ENCODE results near the gene CDH15. TPM values are rescaled to one million over a fixed set of nuclear protein-coding genes. Genes with fewer than 3 reads are reported as not detected.

CDH15 gene
- total and polyA plus RNA-seq, 2 donors from 2014 or later, result 0.22 to 0.31 TPM

DNA sequence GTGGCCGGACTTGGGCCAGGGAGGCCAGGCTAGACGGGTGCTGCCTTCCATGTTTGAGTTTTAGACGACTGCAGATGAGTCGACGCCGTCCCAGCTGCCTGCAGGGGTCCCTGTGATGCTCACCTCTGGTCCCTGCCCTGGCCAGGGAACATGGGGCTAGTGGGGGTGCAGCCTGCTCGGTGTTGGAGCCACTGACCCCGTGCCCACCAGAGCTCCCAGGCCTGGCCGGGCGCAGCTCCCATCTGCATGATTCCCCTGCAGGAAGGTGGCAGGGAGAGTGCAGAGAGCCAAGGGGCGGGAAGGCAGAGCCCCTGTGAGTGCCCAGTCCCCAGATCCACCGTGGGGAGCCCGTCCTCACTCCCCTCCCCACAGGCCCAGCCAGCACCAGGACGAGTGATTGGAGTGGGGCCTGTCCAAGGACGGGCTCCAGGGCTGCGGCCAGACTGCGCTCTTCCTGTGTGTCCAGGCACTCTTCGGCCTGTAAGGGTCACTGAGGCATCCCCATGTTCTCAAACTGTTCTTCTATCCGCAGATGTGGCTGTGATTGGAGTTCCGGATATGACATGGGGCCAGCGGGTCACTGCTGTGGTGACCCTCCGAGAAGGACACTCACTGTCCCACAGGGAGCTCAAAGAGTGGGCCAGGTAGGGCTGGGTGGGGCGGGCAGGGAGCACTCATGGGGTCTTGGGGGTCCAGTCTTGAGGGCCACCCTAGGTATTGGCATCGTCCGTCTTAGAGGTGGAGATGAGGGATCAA is 26.0 kb upstream of the CDH15 start:
- Histone ChIP-seq H3K4me3 (ENCODE audit: low read length in 3 of 3) (no peak overlapping the region), H3K36me3 (ENCODE audit: control insufficient read depth in 2 of 3, insufficient read depth in 3 of 3, low read length in 3 of 3) (peaks cover 0 to 16% (median 7%) of the 10 kb centered on the region in 3 donors), H3K27ac (ENCODE audit: low read depth in 2 of 2, low read length in 2 of 2) (no peak overlapping the region), H3K27me3 (ENCODE audit: control insufficient read depth, insufficient read depth, low read length) (no peaks in the 10 kb centered on the region), H3K9ac (ENCODE audit: low read length in 3 of 3) (no peak overlapping the region), H3K4me1 (ENCODE audit: control insufficient read depth in 2 of 3, insufficient read depth in 2 of 3, low read depth in 1 of 3, low read length in 3 of 3) (no peaks in the 10 kb centered on the region), H3K9me3 (ENCODE audit: control insufficient read depth in 2 of 3, insufficient read depth in 1 of 3, low read length in 3 of 3) (peaks cover 0 to 10% (median 0%) of the 10 kb centered on the region in 3 donors)
- DNase-seq (peak in 2 of 5 donors; percentile 27 to 72), FAIRE-seq (no peak)
- TF ChIP-seq, protein P1, sequence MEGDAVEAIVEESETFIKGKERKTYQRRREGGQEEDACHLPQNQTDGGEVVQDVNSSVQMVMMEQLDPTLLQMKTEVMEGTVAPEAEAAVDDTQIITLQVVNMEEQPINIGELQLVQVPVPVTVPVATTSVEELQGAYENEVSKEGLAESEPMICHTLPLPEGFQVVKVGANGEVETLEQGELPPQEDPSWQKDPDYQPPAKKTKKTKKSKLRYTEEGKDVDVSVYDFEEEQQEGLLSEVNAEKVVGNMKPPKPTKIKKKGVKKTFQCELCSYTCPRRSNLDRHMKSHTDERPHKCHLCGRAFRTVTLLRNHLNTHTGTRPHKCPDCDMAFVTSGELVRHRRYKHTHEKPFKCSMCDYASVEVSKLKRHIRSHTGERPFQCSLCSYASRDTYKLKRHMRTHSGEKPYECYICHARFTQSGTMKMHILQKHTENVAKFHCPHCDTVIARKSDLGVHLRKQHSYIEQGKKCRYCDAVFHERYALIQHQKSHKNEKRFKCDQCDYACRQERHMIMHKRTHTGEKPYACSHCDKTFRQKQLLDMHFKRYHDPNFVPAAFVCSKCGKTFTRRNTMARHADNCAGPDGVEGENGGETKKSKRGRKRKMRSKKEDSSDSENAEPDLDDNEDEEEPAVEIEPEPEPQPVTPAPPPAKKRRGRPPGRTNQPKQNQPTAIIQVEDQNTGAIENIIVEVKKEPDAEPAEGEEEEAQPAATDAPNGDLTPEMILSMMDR (IDR thresholded peaks at IDR 0.05; ENCODE audit: borderline replicate concordance, extremely low read depth, insufficient read depth), result no peak
- intact Hi-C loops (cut with DNase I), result no loop called here

GRCh38 chr16:89146211-89147005 is 25.1 kb upstream of the CDH15 start:
- Histone ChIP-seq H3K4me1 (ENCODE audit: control insufficient read depth in 2 of 3, insufficient read depth in 2 of 3, low read depth in 1 of 3, low read length in 3 of 3) (no peaks in the 10 kb centered on the region), H3K4me3 (ENCODE audit: low read length in 3 of 3) (no peak overlapping the region), H3K27me3 (ENCODE audit: control insufficient read depth, insufficient read depth, low read length) (no peaks in the 10 kb centered on the region), H3K9me3 (ENCODE audit: control insufficient read depth in 2 of 3, insufficient read depth in 1 of 3, low read length in 3 of 3) (peaks cover 0 to 10% (median 0%) of the 10 kb centered on the region in 3 donors), H3K9ac (ENCODE audit: low read length in 3 of 3) (no peak overlapping the region), H3K27ac (ENCODE audit: low read depth in 2 of 2, low read length in 2 of 2) (no peak overlapping the region), H3K36me3 (ENCODE audit: control insufficient read depth in 2 of 3, insufficient read depth in 3 of 3, low read length in 3 of 3) (peaks cover 0 to 21% (median 7%) of the 10 kb centered on the region in 3 donors)
- FAIRE-seq, result no peak
- peak in 2 of 5 donors; percentile 30 to 61 for DNase-seq
- intact Hi-C loops (cut with DNase I), result no loop called here
- TF ChIP-seq, protein P1 (IDR thresholded peaks at IDR 0.05; ENCODE audit: borderline replicate concordance, extremely low read depth, insufficient read depth), result no peak

- TF ChIP-seq, protein P1 (IDR thresholded peaks at IDR 0.05; ENCODE audit: borderline replicate concordance, extremely low read depth, insufficient read depth), result no peak
- DNase-seq, result peak in 1 of 5 donors; percentile 65
- no peak overlapping the region for H3K9ac ChIP-seq (ENCODE audit: low read length in 3 of 3)
- intact Hi-C loops (cut with DNase I), result no loop called here
- no peak for FAIRE-seq
- no peaks in the 10 kb centered on the region for H3K27me3 ChIP-seq (ENCODE audit: control insufficient read depth, insufficient read depth, low read length)
- H3K27ac ChIP-seq (ENCODE audit: low read depth in 2 of 2, low read length in 2 of 2), result no peak overlapping the region
- H3K4me1 ChIP-seq (ENCODE audit: control insufficient read depth in 2 of 3, insufficient read depth in 2 of 3, low read depth in 1 of 3, low read length in 3 of 3), result no peaks in the 10 kb centered on the region
- H3K4me3 ChIP-seq (ENCODE audit: low read length in 3 of 3), result no peak overlapping the region
- peaks cover 0 to 10% (median 0%) of the 10 kb centered on the region in 3 donors for H3K9me3 ChIP-seq (ENCODE audit: control insufficient read depth in 2 of 3, insufficient read depth in 1 of 3, low read length in 3 of 3)
- peaks cover 0 to 21% (median 7%) of the 10 kb centered on the region in 3 donors for H3K36me3 ChIP-seq (ENCODE audit: control insufficient read depth in 2 of 3, insufficient read depth in 3 of 3, low read length in 3 of 3)
These were observed 24.3 kb upstream of the CDH15 start for GRCh38 chr16:89147085-89147817.
